ENCODE data around the gene ADGRE2.

GRCh38 chr19:14748601-14749000 is 29.8 kb downstream of the ADGRE2 start:
- TF ChIP-seq CTCF (IDR thresholded peaks at IDR 0.05; ENCODE audit: low read length) = no peak
- TF ChIP-seq EZH2 (IDR thresholded peaks at IDR 0.05; ENCODE audit: borderline replicate concordance, low read length) = no peak

Measured in OCI-LY1 (cell line).